Osteoblast (primary cell): ENCODE data around the gene RRP1. TPM values are rescaled to one million over a fixed set of nuclear protein-coding genes. Genes with fewer than 3 reads are reported as not detected.

Experiments used
- DNase-seq: peaks from one replicate; pipeline ENCODE4 v3.0.0; 2011; ENCODE audit warnings: low spot score, mixed read lengths; ENCODE audit not compliant: insufficient read length; ENCODE audit errors: missing footprints
- H2AFZ ChIP-seq: 2 replicates; pipeline ENCODE4 v1.6.0; 2011; ENCODE audit warnings: mild to moderate bottlenecking, low read length
- H3K27ac ChIP-seq: 2 replicates; pipeline ENCODE4 v1.5.1; 2011; ENCODE audit warnings: mild to moderate bottlenecking, low read depth, low read length, moderate library complexity
- H3K27me3 ChIP-seq: 2 replicates; pipeline ENCODE4 v1.6.0; 2012; ENCODE audit warnings: mild to moderate bottlenecking, control low read depth, inconsistent platforms, low read length, moderate library complexity; ENCODE audit not compliant: insufficient read depth
- H3K36me3 ChIP-seq: 2 replicates; pipeline ENCODE4 v1.5.1; 2011; ENCODE audit warnings: mild to moderate bottlenecking, low read length, control low read depth, moderate library complexity; ENCODE audit not compliant: insufficient read depth
- H3K4me1 ChIP-seq: 2 replicates; pipeline ENCODE4 v1.5.1; 2011; ENCODE audit warnings: mild to moderate bottlenecking, low read length, control low read depth, moderate library complexity; ENCODE audit not compliant: insufficient read depth
- H3K4me2 ChIP-seq: 2 replicates; pipeline ENCODE4 v1.6.0; 2011; ENCODE audit warnings: mild to moderate bottlenecking, low read length; ENCODE audit not compliant: insufficient read depth
- H3K4me3 ChIP-seq: fragments of 200-600 bp; sonication (generic); 3 replicates; pipeline ENCODE4 v1.5.1; 2012; ENCODE audit warnings: mild to moderate bottlenecking, low read length, inconsistent platforms; ENCODE audit not compliant: insufficient read depth
- H3K79me2 ChIP-seq: 2 replicates; pipeline ENCODE4 v1.6.0; 2012; ENCODE audit warnings: mild to moderate bottlenecking, low read length, control low read depth, inconsistent platforms; ENCODE audit not compliant: insufficient read depth
- H3K9me3 ChIP-seq: 2 replicates; pipeline ENCODE4 v1.5.1; 2011; ENCODE audit warnings: low read depth, low read length, control low read depth
- H4K20me1 ChIP-seq: 2 replicates; pipeline ENCODE4 v1.6.0; 2012; ENCODE audit warnings: mild to moderate bottlenecking, low read length, control low read depth; ENCODE audit not compliant: insufficient read depth
- CTCF ChIP-seq: IDR thresholded peaks from 2 replicates; pipeline ENCODE4 v1.5.1; 2011; ENCODE audit warnings: mild to moderate bottlenecking, low read depth, low read length, moderate library complexity; ENCODE audit errors: extremely low read depth
- total RNA-seq: library from RNA; depleted of rRNA; stranded (reverse); fragments of >200 nt; gene quantifications from 2 replicates; pipeline ENCODE4 v1.2.3, GENCODE V29; 2012

RRP1 gene
- total RNA-seq, 1 donor: 18.5 TPM

GRCh38 chr21:43741423-43742096 is 47.8 kb upstream of the RRP1 start:
- H3K9me3 ChIP-seq: no peaks in the 10 kb centered on the region
- no peak for TF ChIP-seq CTCF
- H3K36me3 ChIP-seq: peaks cover 33% of the 10 kb centered on the region
- peaks cover 10% of the 10 kb centered on the region for H3K79me2 ChIP-seq
- H3K4me2 ChIP-seq: no peak overlapping the region
- H3K4me1 ChIP-seq: no peaks in the 10 kb centered on the region
- H4K20me1 ChIP-seq: peaks cover 29% of the 10 kb centered on the region
- no peak for DNase-seq
- no peak overlapping the region for H3K27ac ChIP-seq
- H2AFZ ChIP-seq: no peak overlapping the region
- no peaks in the 10 kb centered on the region for H3K27me3 ChIP-seq
- H3K4me3 ChIP-seq: no peak overlapping the region

GRCh38 chr21:43743947-43744346 is 45.4 kb upstream of the RRP1 start:
- Histone ChIP-seq H3K79me2 (peaks cover 2% of the 10 kb centered on the region), H3K4me1 (no peaks in the 10 kb centered on the region), H3K27ac (no peak overlapping the region), H3K4me2 (no peak overlapping the region), H3K27me3 (no peaks in the 10 kb centered on the region), H3K9me3 (no peaks in the 10 kb centered on the region), H2AFZ (no peak overlapping the region), H4K20me1 (peaks cover 16% of the 10 kb centered on the region), H3K4me3 (no peak overlapping the region), H3K36me3 (peaks cover 47% of the 10 kb centered on the region)
- no peak for TF ChIP-seq CTCF
- no peak for DNase-seq

GRCh38 chr21:43744725-43745124 is 44.7 kb upstream of the RRP1 start:
- no peak overlapping the region for H3K27ac ChIP-seq
- no peak overlapping the region for H3K4me2 ChIP-seq
- no peaks in the 10 kb centered on the region for H3K27me3 ChIP-seq
- H3K36me3 ChIP-seq: peaks cover 51% of the 10 kb centered on the region
- H4K20me1 ChIP-seq: peaks cover 16% of the 10 kb centered on the region
- H3K4me3 ChIP-seq: no peak overlapping the region
- no peak overlapping the region for H2AFZ ChIP-seq
- no peaks in the 10 kb centered on the region for H3K9me3 ChIP-seq
- H3K4me1 ChIP-seq: no peaks in the 10 kb centered on the region
- DNase-seq: no peak
- peaks cover 2% of the 10 kb centered on the region for H3K79me2 ChIP-seq
- TF ChIP-seq CTCF: no peak

- H3K36me3 ChIP-seq: peaks cover 63% of the 10 kb centered on the region
Measured at GRCh38 chr21:43745772-43746517, 43.4 kb upstream of the RRP1 start.

More at GRCh38 chr21:43745772-43746517, 43.4 kb upstream of the RRP1 start:
- H2AFZ ChIP-seq: no peak overlapping the region
- DNase-seq: no peak
- peaks cover 16% of the 10 kb centered on the region for H4K20me1 ChIP-seq
- no peak overlapping the region for H3K4me3 ChIP-seq
- H3K27ac ChIP-seq: no peak overlapping the region
- H3K4me2 ChIP-seq: no peak overlapping the region
- H3K4me1 ChIP-seq: no peaks in the 10 kb centered on the region
- no peak for TF ChIP-seq CTCF
- no peaks in the 10 kb centered on the region for H3K9me3 ChIP-seq
- H3K79me2 ChIP-seq: peaks cover 2% of the 10 kb centered on the region
- no peaks in the 10 kb centered on the region for H3K27me3 ChIP-seq
